ENCODE results near the gene SLC2A4. TPM values are rescaled to one million over a fixed set of nuclear protein-coding genes. Genes with fewer than 3 reads are reported as not detected.

Gene SLC2A4
- total and polyA plus RNA-seq, 2 experiments from 2014 or later, result 6.3 to 13.6 TPM

DNA sequence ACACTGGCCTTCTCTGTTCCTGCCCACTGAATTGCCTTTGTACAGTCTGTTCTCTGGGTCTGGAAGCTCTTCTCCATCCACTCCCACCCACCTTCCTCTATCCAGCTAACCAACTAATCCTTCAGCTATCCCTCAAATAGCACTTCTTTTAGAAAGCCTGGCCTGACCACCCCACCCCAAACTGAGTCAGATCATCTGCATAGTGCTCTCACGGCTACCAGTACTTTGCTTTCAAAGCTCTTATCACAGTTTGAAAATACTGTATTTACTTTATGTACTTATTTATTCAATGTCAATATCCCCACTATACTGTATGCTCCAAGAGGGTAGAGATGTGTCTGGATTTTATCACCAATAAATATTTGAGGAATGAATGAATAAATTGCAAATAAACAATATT is 14.7 kb upstream of the SLC2A4 start (continued):
- TF ChIP-seq, protein P1, sequence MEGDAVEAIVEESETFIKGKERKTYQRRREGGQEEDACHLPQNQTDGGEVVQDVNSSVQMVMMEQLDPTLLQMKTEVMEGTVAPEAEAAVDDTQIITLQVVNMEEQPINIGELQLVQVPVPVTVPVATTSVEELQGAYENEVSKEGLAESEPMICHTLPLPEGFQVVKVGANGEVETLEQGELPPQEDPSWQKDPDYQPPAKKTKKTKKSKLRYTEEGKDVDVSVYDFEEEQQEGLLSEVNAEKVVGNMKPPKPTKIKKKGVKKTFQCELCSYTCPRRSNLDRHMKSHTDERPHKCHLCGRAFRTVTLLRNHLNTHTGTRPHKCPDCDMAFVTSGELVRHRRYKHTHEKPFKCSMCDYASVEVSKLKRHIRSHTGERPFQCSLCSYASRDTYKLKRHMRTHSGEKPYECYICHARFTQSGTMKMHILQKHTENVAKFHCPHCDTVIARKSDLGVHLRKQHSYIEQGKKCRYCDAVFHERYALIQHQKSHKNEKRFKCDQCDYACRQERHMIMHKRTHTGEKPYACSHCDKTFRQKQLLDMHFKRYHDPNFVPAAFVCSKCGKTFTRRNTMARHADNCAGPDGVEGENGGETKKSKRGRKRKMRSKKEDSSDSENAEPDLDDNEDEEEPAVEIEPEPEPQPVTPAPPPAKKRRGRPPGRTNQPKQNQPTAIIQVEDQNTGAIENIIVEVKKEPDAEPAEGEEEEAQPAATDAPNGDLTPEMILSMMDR (conservative IDR thresholded peaks at IDR 0.05; ENCODE audit: low read depth in 2 of 2), result no peak

DNA sequence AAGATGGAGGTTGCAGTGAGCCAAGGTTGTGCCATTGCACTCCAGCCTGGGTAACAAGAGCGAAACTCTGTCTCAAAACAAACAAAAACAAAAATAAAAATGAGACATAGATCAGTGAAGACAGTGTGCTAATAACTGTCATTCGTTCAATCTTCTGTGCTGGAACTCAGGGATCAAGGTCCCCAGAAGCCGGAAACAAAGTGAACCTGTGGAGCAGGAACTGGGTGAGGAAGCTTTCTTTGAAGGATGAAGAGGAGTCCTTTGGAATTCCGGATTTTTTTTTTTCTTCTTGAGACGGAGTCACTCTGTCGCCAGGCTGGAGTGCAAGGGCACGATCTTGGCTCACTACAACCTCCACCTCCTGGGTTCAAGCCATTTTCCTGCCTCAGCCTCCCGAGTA is 2.1 kb upstream of the SLC2A4 start:
- Mint-ChIP-seq H3K9me3 (no peaks in the 10 kb centered on the region; the same call in 2 of the 3 replicates), H3K27me3 (ENCODE audit: insufficient read depth, low read depth, poor library complexity) (peaks cover 15% of the 10 kb centered on the region), H3K27ac (no peak overlapping the region), H3K4me3 (peak overlapping the region; percentile 26; the same call in 1 of the 3 replicates), H3K4me1 (peaks cover 24% of the 10 kb centered on the region), H3K36me3 (ENCODE audit: low read depth) (no peaks in the 10 kb centered on the region; the same call in 2 of the 3 replicates)
- H3K4me1 ChIP-seq (ENCODE audit: insufficient read depth), result peaks cover 13% of the 10 kb centered on the region; the same call in 1 of the 2 replicates
- H3K9me2 ChIP-seq (ENCODE audit: insufficient read depth), result no peaks in the 10 kb centered on the region
- TF ChIP-seq EZH2 (IDR thresholded peaks at IDR 0.05; ENCODE audit: low read depth, unreplicated experiment), result no peak
- TF ChIP-seq ZNF331 (CRISPR knock-in tag; IDR thresholded peaks at IDR 0.05; ENCODE audit: low read depth), result no peak
- TF ChIP-seq ZNF114 (CRISPR knock-in tag; IDR thresholded peaks at IDR 0.05), result no peak
- TF ChIP-seq CREB1 (CRISPR knock-in tag; IDR thresholded peaks at IDR 0.05; ENCODE audit: low read depth), result no peak
- TF ChIP-seq, protein P2, sequence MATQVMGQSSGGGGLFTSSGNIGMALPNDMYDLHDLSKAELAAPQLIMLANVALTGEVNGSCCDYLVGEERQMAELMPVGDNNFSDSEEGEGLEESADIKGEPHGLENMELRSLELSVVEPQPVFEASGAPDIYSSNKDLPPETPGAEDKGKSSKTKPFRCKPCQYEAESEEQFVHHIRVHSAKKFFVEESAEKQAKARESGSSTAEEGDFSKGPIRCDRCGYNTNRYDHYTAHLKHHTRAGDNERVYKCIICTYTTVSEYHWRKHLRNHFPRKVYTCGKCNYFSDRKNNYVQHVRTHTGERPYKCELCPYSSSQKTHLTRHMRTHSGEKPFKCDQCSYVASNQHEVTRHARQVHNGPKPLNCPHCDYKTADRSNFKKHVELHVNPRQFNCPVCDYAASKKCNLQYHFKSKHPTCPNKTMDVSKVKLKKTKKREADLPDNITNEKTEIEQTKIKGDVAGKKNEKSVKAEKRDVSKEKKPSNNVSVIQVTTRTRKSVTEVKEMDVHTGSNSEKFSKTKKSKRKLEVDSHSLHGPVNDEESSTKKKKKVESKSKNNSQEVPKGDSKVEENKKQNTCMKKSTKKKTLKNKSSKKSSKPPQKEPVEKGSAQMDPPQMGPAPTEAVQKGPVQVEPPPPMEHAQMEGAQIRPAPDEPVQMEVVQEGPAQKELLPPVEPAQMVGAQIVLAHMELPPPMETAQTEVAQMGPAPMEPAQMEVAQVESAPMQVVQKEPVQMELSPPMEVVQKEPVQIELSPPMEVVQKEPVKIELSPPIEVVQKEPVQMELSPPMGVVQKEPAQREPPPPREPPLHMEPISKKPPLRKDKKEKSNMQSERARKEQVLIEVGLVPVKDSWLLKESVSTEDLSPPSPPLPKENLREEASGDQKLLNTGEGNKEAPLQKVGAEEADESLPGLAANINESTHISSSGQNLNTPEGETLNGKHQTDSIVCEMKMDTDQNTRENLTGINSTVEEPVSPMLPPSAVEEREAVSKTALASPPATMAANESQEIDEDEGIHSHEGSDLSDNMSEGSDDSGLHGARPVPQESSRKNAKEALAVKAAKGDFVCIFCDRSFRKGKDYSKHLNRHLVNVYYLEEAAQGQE (IDR thresholded peaks at IDR 0.05; ENCODE audit: unreplicated experiment), result no peak
- TF ChIP-seq POLR2AphosphoS5 (IDR thresholded peaks at IDR 0.05; ENCODE audit: low read depth), result no peak
- DNase-seq (ENCODE audit: low spot score) (no peak), ATAC-seq (no peak)
- peaks cover 10% of the 10 kb centered on the region for H3K27me3 ChIP-seq (ENCODE audit: insufficient read depth)
- peak overlapping the region; percentile 8 for H2AFZ ChIP-seq
- peaks cover 15% of the 10 kb centered on the region; the same call in 1 of the 2 replicates for H3F3A ChIP-seq (replicated peaks; ENCODE audit: low read depth)
- H3K27ac ChIP-seq (ENCODE audit: low read depth), result no peak overlapping the region
- H3K4me2 ChIP-seq, result peak overlapping the region; percentile 76; the same call in 1 of the 2 replicates
- no peaks in the 10 kb centered on the region for H3K79me2 ChIP-seq (replicated peaks; ENCODE audit: insufficient read depth)
- H3K36me3 ChIP-seq (ENCODE audit: insufficient read depth), result no peaks in the 10 kb centered on the region
- no peak overlapping the region for H3K4me3 ChIP-seq
- no peaks in the 10 kb centered on the region; the same call in 1 of the 2 replicates for H4K20me1 ChIP-seq (replicated peaks; ENCODE audit: insufficient read depth)

All from GM23338 (cell line).